ENCODE measurements around the gene PGLYRP3.
"Not testable (repeated sequence)": the region's sequence is repeated elsewhere in the genome, so short reads cannot be mapped to it uniquely, and the experiment has no call there.

PGLYRP3 gene

DNA sequence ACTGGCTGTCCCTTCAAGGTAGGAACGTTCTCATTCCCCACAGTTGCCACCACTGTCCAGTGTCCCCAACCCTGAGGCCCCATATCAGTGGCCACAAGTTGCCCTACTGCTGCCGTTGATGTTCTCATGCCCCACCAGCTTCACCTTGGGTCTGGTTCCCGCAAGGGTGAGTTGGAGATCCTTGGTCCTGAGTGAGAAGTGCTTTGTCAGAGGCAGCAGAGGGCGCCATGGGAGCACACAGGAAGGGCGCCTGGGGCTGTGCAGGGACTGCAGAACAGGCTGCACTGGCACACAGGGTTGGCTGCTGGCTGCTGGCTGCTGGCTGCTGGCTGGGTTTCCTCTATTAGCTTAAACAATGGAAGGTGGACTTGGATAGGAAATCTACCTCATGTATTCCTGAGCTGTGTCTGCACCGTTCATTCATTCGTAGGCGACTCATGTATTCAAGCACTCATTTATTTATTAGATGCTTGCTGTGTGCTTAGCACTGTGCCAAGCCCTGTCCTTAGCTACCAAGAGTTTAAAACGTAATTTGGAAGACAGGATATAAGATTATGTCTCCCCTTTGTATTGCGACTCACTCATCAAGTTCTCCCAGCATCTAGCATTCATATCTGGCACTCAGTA, 42.8 kb upstream of the PGLYRP3 start:
- no peak overlapping the region for H3K4me3 ChIP-seq (ENCODE audit: low read length)
- H3K36me3 ChIP-seq (ENCODE audit: control insufficient read depth, insufficient read depth, low read length): no peaks in the 10 kb centered on the region
- H3K9ac ChIP-seq (ENCODE audit: low read length): no peak overlapping the region
- H3K4me1 ChIP-seq (ENCODE audit: control insufficient read depth, insufficient read depth, low read length): no peaks in the 10 kb centered on the region
- no peaks in the 10 kb centered on the region for H3K27me3 ChIP-seq (ENCODE audit: control insufficient read depth, insufficient read depth, low read length)
- H3K27ac ChIP-seq (ENCODE audit: low read depth, low read length): no peak overlapping the region

DNA sequence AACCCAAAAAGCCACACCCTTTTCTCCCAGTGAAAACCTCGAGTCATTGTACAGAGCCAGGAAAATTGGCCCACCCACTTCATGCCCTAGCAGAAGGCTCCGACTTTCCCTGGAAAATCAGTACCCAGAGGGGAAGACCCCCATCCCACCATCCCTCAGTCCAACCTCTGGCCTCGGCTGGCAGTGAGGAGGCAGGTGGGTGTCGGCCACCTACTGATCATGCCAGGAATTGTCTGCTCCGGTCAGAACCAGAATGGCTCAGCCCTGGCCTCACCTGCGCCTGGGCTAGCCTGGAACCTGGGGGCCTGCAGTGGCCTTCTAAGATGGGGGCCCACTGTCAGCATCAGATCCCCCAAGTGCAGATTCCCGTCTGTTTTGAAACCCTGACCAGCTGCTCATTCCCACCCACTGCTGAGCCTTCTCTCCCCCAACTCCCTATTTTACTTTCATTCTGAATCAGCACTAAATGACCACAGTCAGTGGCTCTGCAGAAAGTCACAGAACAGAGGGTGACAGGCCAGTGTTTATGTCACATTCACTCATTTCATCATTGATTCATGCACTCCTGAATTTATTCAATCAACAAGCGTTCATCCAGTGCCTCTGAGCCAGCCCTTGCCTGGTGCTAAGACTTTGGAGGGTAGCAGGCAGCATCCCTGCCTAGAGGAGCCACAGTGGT, 41.9 kb upstream of the PGLYRP3 start:
- Histone ChIP-seq H3K36me3 (ENCODE audit: control insufficient read depth, insufficient read depth, low read length) (no peaks in the 10 kb centered on the region), H3K4me3 (ENCODE audit: low read length) (no peak overlapping the region), H3K4me1 (ENCODE audit: control insufficient read depth, insufficient read depth, low read length) (no peaks in the 10 kb centered on the region), H3K27ac (ENCODE audit: low read depth, low read length) (no peak overlapping the region), H3K27me3 (ENCODE audit: control insufficient read depth, insufficient read depth, low read length) (no peaks in the 10 kb centered on the region), H3K9ac (ENCODE audit: low read length) (no peak overlapping the region)

DNA sequence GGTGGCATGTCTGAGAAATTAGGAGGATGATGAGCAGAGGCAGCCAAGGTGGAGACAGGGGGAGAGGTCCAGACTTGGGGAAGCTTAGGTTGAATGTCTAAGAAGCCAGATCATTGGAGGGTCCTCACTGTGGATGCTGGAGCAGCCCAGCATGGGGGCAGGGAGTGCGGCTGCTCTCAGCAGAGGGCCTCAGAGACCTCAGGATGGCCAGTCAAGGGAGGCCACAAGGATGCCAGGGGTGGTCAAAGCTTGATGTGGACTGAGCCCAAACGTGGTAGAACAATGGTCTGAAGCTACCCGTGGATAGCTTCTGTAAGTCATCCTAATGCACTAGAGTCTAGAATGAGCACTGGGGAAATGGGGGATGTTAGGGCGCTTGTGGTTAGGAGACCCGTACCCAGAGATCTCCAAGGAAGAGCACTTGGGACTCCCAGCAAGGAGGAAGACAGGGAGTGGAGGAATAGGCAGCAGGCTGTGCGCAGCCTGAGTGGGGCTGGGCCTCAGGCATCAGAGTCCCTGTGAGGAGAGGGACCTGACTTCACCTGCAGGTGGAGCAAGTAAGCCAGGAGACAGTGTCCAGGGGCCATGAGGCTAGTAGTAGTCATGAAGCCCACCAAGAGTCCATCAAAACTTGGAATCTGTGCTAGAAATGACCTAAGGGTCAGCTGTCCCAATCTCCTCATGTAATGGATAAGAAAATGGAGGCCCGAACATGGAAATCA, 40.6 kb upstream of the PGLYRP3 start:
- H3K27me3 ChIP-seq (ENCODE audit: control insufficient read depth, insufficient read depth, low read length): no peaks in the 10 kb centered on the region
- H3K9ac ChIP-seq (ENCODE audit: low read length): no peak overlapping the region
- no peak overlapping the region for H3K4me3 ChIP-seq (ENCODE audit: low read length)
- H3K36me3 ChIP-seq (ENCODE audit: control insufficient read depth, insufficient read depth, low read length): no peaks in the 10 kb centered on the region
- no peaks in the 10 kb centered on the region for H3K4me1 ChIP-seq (ENCODE audit: control insufficient read depth, insufficient read depth, low read length)
- no peak overlapping the region for H3K27ac ChIP-seq (ENCODE audit: low read depth, low read length)

DNA sequence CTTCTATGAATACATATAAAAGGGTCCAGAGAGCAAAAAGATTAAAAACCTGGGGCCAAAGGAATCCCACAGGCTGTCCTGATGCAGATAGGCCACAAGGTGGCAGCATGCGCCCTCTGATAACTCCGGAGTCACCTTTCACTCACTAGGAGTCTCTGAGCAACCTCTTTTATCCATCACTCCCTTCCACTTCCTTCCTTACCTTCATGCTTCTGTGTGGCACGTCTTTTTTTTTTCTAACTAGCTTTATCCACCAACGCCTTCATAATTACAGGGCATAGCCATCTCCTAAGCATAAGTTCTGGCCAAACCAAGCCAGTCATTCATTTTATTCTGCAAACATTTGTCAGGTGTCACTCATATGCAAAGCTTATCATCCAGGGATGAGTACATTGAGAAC, 39.8 kb upstream of the PGLYRP3 start:
- Histone ChIP-seq H3K4me3 (ENCODE audit: low read length) (no peak overlapping the region), H3K36me3 (ENCODE audit: control insufficient read depth, insufficient read depth, low read length) (no peaks in the 10 kb centered on the region), H3K27me3 (ENCODE audit: control insufficient read depth, insufficient read depth, low read length) (no peaks in the 10 kb centered on the region), H3K9ac (ENCODE audit: low read length) (no peak overlapping the region), H3K27ac (ENCODE audit: low read depth, low read length) (no peak overlapping the region), H3K4me1 (ENCODE audit: control insufficient read depth, insufficient read depth, low read length) (no peaks in the 10 kb centered on the region)

DNA sequence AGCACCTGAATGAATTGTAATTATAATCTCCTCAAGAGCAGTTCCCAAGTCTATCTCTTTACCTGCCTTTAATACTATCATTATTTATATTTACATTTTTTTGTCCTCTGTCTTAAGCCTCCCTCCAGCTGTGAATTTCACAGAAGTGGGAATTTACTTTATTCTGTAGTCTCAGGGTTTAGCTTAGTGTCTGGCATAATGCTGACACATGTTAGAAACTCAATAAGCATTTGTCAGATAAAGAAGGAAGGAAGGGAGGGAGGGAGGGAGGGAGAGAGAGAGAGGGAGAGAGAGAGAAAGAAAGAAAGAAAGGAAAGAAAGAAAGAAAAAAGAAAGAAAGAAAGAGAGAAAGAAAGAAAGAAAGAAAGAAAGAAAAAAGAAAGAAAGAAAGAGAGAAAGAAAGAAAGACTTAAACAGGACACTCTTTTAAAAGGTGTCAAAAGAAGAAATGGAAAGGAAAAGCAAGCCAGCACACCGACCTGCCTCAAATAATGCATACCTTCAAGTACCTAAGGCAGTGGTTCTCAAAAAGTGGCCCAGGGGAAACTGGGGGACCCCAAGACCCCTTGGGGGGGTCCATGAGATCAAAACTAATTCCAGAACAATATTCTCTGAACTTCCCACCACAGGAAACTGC, 37.7 kb upstream of the PGLYRP3 start:
- Histone ChIP-seq H3K9ac (ENCODE audit: low read length) (no peak overlapping the region), H3K4me1 (ENCODE audit: control insufficient read depth, insufficient read depth, low read length) (no peaks in the 10 kb centered on the region), H3K27ac (ENCODE audit: low read depth, low read length) (no peak overlapping the region), H3K27me3 (ENCODE audit: control insufficient read depth, insufficient read depth, low read length) (no peaks in the 10 kb centered on the region), H3K36me3 (ENCODE audit: control insufficient read depth, insufficient read depth, low read length) (no peaks in the 10 kb centered on the region), H3K4me3 (ENCODE audit: low read length) (no peak overlapping the region)

DNA sequence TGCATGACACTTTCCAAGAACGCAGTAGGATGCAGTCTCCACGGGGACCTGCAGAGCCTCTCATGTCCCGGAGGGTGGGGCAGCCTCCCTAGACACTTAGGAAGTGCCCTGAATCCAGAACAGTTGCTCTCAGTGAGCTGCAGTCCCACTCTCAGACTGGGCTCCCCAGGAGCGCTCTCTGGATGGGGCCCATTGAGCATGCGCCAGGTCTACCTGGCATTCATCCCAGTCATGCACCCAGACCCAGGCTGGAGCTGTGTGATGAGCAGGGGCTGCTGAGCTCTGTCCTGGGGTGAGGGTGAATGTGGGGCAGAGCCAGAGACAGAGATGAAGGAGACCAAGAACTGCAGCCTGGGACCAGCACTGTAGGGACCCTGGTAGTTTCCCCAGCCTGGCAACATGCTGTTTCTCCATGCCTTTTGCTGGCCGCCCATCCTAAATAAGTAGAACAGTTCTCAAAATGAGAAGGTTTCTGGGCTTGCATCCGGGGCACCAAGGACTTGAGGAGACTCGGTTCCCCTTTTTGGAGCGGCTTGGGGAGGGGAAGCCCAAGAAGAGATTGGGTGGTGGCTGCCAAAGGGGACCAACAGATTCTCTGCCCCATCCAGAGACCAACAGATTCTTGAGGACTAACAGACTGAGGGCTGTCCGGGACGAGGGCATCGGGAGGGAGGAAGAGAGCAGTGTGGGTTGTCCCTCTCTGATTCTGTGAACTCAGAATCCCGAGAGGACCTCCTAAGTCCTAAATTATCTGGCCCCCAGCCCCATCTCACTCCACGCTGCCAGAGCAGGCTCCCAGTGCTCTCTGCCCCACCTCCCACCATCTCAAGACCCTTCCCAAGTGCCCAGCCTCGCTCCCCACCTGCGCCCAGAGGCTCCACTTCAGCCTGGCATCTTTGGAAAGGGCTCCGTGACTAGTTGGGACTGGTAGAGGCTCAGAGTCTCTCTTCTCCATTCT, 36.9 kb upstream of the PGLYRP3 start:
- H3K4me1 ChIP-seq (ENCODE audit: control insufficient read depth, insufficient read depth, low read length): no peaks in the 10 kb centered on the region
- no peak overlapping the region for H3K4me3 ChIP-seq (ENCODE audit: low read length)
- H3K27ac ChIP-seq (ENCODE audit: low read depth, low read length): no peak overlapping the region
- H3K36me3 ChIP-seq (ENCODE audit: control insufficient read depth, insufficient read depth, low read length): no peaks in the 10 kb centered on the region
- no peaks in the 10 kb centered on the region for H3K27me3 ChIP-seq (ENCODE audit: control insufficient read depth, insufficient read depth, low read length)
- H3K9ac ChIP-seq (ENCODE audit: low read length): no peak overlapping the region

DNA sequence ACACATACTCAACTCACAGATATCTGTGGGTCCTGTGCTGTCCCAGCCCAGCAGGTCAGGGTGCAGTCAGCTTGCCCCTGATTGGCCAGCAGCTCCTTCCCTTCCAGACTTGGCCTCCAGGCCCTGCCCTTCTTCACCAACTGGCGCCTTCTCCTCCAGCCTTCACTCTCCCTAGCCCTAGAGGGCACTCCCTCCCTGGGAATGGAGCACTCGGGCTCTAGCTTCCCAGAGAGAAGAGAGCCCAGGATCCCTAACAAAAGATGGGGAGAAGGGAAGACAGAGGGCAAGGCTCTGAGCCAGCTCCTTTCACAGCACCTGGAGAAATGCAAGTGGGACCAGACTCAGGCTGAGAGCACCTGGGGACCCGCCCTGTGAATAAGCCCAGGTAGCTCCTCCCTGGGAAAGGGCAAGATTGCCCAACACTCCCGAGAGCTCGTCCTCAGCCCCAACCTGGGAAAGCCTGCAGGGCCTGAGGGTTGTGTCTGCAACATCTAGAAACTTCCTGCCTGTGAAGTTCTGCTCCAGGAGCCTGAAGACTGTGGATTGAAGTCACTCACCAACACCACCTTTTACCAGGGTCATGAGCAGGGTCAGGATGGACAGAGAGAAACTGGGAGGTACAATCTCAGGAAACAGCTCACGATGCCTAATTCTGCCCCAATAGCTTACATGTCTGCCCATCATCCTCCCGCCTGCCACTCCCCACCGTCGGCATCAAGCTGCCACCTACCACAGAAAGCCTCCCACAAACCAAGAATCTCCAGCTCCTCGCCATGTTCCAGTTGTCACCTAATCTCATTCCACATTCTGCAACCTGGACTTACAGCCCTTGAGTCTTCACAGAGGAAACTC, 36.0 kb upstream of the PGLYRP3 start, which contains the start of gene PGLYRP4:
Gene PGLYRP4 (minus strand): TSS at position 331 of the 852 bp plus-strand sequence. CDS start 909 bp downstream, outside the sequence.
- Histone ChIP-seq H3K27me3 (ENCODE audit: control insufficient read depth, insufficient read depth, low read length) (no peaks in the 10 kb centered on the region), H3K36me3 (ENCODE audit: control insufficient read depth, insufficient read depth, low read length) (no peaks in the 10 kb centered on the region), H3K27ac (ENCODE audit: low read depth, low read length) (no peak within 1 kb of the TSS), H3K4me3 (ENCODE audit: low read length) (no peak within 1 kb of the TSS), H3K9ac (ENCODE audit: low read length) (no peak within 1 kb of the TSS), H3K4me1 (ENCODE audit: control insufficient read depth, insufficient read depth, low read length) (no peaks in the 10 kb centered on the region)

DNA sequence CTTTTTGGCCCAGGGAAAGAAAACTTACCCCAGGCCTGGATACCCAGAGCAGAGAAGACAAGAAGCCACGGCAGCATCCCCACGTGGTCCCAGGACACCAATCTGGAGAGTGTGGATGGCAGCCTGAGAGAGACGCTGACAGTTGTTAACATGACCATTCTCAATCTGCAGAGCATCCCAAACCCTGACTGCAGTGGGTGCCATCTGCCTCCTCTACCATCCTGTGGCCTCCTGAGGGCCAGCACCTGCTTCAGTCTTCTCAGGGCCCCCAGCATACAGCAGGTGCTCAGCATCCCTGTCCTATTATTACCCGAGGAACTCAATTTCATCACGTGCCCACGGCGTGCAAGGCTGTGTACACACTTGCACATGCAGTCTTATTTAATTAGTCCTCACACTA, 35.1 kb upstream of the PGLYRP3 start:
- Histone ChIP-seq H3K27me3 (ENCODE audit: control insufficient read depth, insufficient read depth, low read length) (no peaks in the 10 kb centered on the region), H3K9ac (ENCODE audit: low read length) (no peak overlapping the region), H3K27ac (ENCODE audit: low read depth, low read length) (no peak overlapping the region), H3K4me1 (ENCODE audit: control insufficient read depth, insufficient read depth, low read length) (no peaks in the 10 kb centered on the region), H3K36me3 (ENCODE audit: control insufficient read depth, insufficient read depth, low read length) (no peaks in the 10 kb centered on the region), H3K4me3 (ENCODE audit: low read length) (no peak overlapping the region)

DNA sequence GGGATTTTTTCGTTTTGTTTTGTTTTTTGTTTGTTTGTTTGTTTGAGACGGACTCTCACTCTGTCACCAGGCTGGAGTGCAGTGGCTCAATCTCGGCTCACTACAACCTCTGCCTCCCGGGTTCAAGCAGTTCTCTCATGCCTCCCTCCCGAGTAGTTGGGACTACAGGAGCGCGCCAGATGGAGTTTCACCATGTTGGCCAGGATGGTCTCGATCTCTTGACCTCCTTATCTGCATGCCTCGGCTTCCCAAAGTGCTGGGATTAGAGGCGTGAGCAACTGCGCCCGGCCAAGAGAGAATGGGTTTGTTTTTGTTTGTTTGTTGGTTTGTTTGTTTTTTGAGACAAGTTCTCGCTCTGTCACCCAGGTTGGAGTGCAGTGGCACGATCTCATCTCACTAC, 34.3 kb upstream of the PGLYRP3 start:
- H3K4me3 ChIP-seq (ENCODE audit: low read length); H3K27ac ChIP-seq (ENCODE audit: low read depth, low read length); H3K9ac ChIP-seq (ENCODE audit: low read length); H3K4me1 ChIP-seq (ENCODE audit: control insufficient read depth, insufficient read depth, low read length); H3K36me3 ChIP-seq (ENCODE audit: control insufficient read depth, insufficient read depth, low read length); H3K27me3 ChIP-seq (ENCODE audit: control insufficient read depth, insufficient read depth, low read length): not testable (repeated sequence)

DNA sequence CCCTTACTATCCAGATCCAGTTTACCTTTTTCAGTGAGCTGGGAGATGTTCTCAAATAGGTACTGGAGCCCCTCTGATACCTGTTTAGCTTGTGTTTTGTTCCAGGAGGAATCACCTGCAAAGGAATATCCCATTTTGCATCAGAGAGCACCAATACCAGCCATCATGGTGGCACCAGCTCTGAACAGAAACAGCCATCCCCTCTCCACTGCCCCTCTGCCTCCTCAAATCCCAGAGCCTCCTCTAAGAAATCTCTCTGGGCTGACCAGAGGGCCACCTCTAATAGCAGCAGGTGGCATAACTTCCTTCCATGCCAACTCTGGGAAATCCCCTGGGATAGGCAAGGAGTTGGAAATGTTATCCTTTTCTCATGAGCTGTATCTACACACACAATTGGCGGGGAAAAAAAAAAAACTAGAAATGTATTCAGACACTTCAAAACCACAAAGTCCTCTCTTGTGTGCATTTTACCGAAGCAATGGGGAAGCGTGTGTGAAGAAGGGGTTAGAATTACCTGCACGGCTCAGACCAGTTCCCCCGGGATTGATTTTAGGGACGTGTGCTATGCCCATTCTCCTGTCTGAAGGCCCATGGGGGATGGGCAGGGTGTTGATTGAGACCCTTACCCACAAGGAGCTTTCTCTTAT, 33.4 kb upstream of the PGLYRP3 start:
- peaks cover 4% of the 10 kb centered on the region for H3K27me3 ChIP-seq (ENCODE audit: control insufficient read depth, insufficient read depth, low read length)
- no peak overlapping the region for H3K4me3 ChIP-seq (ENCODE audit: low read length)

More for the DNA sequence above, 33.4 kb upstream of the PGLYRP3 start:
- Histone ChIP-seq H3K4me1 (ENCODE audit: control insufficient read depth, insufficient read depth, low read length) (no peaks in the 10 kb centered on the region), H3K36me3 (ENCODE audit: control insufficient read depth, insufficient read depth, low read length) (no peaks in the 10 kb centered on the region), H3K27ac (ENCODE audit: low read depth, low read length) (no peak overlapping the region), H3K9ac (ENCODE audit: low read length) (no peak overlapping the region)
